Keratinocyte (primary cell): Measurements from ENCODE around the gene FBXO39. TPM values are rescaled to one million over a fixed set of nuclear protein-coding genes. Genes with fewer than 3 reads are reported as not detected.
A peak's percentile ranks its signal among the peaks of the same experiment; 100 is the strongest.

Experiments
- DNase-seq: peaks from one replicate; pipeline ENCODE4 v3.0.0-alpha.2; 2011; ENCODE audit warnings: low read depth, missing footprints, low spot score
- FAIRE-seq: peaks from 2 replicates; lab custom pipeline; 2011; peaks lifted over from hg19 to GRCh38; lab: Jason Lieb, UNC
- H2AFZ ChIP-seq: 2 replicates; pipeline ENCODE4 v1.6.0; 2012; ENCODE audit warnings: low read length, control low read depth, inconsistent platforms; ENCODE audit not compliant: control insufficient read depth
- H3K27ac ChIP-seq: 2 replicates; pipeline ENCODE4 v1.5.1; 2011; ENCODE audit warnings: low read length; ENCODE audit not compliant: control insufficient read depth, insufficient read depth
- H3K27me3 ChIP-seq: 3 replicates; pipeline ENCODE4 v1.6.0; 2011; ENCODE audit warnings: low read length; ENCODE audit not compliant: control insufficient read depth, insufficient read depth; ENCODE audit errors: extremely low read depth
- H3K36me3 ChIP-seq, 2 experiments: 2 replicates in 1 of 2; 3 replicates in 1 of 2; pipeline ENCODE4 v1.5.1; 2011; ENCODE audit warnings: low read length in 2 of 2, mild to moderate bottlenecking in 1 of 2; ENCODE audit not compliant: control insufficient read depth in 2 of 2, insufficient read depth in 2 of 2; ENCODE audit errors: extremely low read depth in 1 of 2
- H3K4me1 ChIP-seq: 3 replicates; pipeline ENCODE4 v1.5.1; 2011; ENCODE audit warnings: low read length; ENCODE audit not compliant: control insufficient read depth, insufficient read depth; ENCODE audit errors: extremely low read depth
- H3K4me2 ChIP-seq: 3 replicates; pipeline ENCODE4 v1.6.0; 2011; ENCODE audit warnings: low read depth, low read length; ENCODE audit not compliant: control insufficient read depth, insufficient read depth; ENCODE audit errors: extremely low read depth
- H3K4me3 ChIP-seq, 3 experiments: fragments of 200-600 bp in 1 of 3; sonication (generic) in 1 of 3; 2 replicates in 2 of 3; 3 replicates in 1 of 3; pipeline ENCODE4 v1.5.1; 2011 to 2016; ENCODE audit warnings: low read length in 3 of 3, mild to moderate bottlenecking in 3 of 3, control low read depth in 2 of 3, inconsistent platforms in 1 of 3, low read depth in 1 of 3, mixed read lengths in 1 of 3, mixed run types in 1 of 3, moderate library complexity in 1 of 3; ENCODE audit not compliant: control insufficient read depth in 2 of 3, insufficient read depth in 2 of 3; ENCODE audit errors: extremely low read depth in 1 of 3
- H3K79me2 ChIP-seq: 2 replicates; pipeline ENCODE4 v1.6.0; 2012; ENCODE audit warnings: low read length; ENCODE audit not compliant: control insufficient read depth, insufficient read depth
- H3K9ac ChIP-seq: 3 replicates; pipeline ENCODE4 v1.6.0; 2011; ENCODE audit warnings: low read length; ENCODE audit not compliant: control insufficient read depth, insufficient read depth; ENCODE audit errors: extremely low read depth
- H3K9me1 ChIP-seq: 3 replicates; pipeline ENCODE4 v1.6.0; 2011; ENCODE audit warnings: low read length; ENCODE audit not compliant: control insufficient read depth, insufficient read depth; ENCODE audit errors: extremely low read depth
- H3K9me3 ChIP-seq: 2 replicates; pipeline ENCODE4 v1.5.1; 2012; ENCODE audit warnings: low read depth, low read length; ENCODE audit not compliant: control insufficient read depth
- H4K20me1 ChIP-seq: 3 replicates; pipeline ENCODE4 v1.6.0; 2011; ENCODE audit warnings: low read length; ENCODE audit not compliant: control insufficient read depth, insufficient read depth; ENCODE audit errors: extremely low read depth
- CTCF ChIP-seq, 3 experiments: IDR thresholded peaks in 1 of 3; conservative IDR thresholded peaks in 1 of 3; optimal IDR thresholded peaks in 1 of 3; 2 replicates in 2 of 3; 3 replicates in 1 of 3; pipeline versions ENCODE3 to v1.5.1; 2011; ENCODE audit warnings: low read length in 3 of 3, mild to moderate bottlenecking in 3 of 3, moderate library complexity in 2 of 3, control low read depth in 1 of 3, inconsistent platforms in 1 of 3; ENCODE audit not compliant: insufficient read depth in 2 of 3; ENCODE audit errors: extremely low read depth in 1 of 3
- EZH2 ChIP-seq: IDR thresholded peaks from one replicate; pipeline ENCODE4 v1.6.1; 2012; ENCODE audit warnings: inconsistent platforms, mild to moderate bottlenecking, low read length, moderate library complexity
- dilution Hi-C: fragments of 300-500 bp; cut with MboI; formaldehyde crosslinking; loops from one replicate; pipeline ENCODE4 v1.7.0; 2020; ENCODE audit warnings: low sequenced_read_pairs; ENCODE audit not compliant: extremely low pct_ligation_motif_present
- polyA plus RNA-seq, 5 experiments: library from polyadenylated mRNA; depleted of rRNA in 3 of 5; stranded (reverse) in 3 of 5; stranded (forward) in 1 of 5; unstranded in 1 of 5; fragments of >200 nt; gene quantifications; 1 replicate in 1 of 5; 2 replicates in 3 of 5; 3 replicates in 1 of 5; pipeline versions ENCODE4 v1.2.1 to v1.2.3, GENCODE V29; 2011 to 2012; ENCODE audit warnings: missing spikeins in 2 of 5, low read depth in 1 of 5, low replicate concordance in 1 of 5

FBXO39 gene
- polyA plus RNA-seq, 1 donor (not counting 4 experiments of a cell fraction or from before 2014, with no cell fraction given): 3.3 TPM

GRCh38 chr17:6753546-6753945 is 22.5 kb upstream of the FBXO39 start:
- FAIRE-seq (no peak), DNase-seq (no peak)
- H3K36me3 ChIP-seq: no peaks in the 10 kb centered on the region
- TF ChIP-seq CTCF (optimal IDR thresholded peaks at IDR 0.05 in 1 of 3, IDR thresholded peaks at IDR 0.05 in 1 of 3, conservative IDR thresholded peaks at IDR 0.05 in 1 of 3; ENCODE audit: extremely low read depth in 1 of 3, insufficient read depth in 2 of 3, low read length in 3 of 3): no peak
- H4K20me1 ChIP-seq: no peaks in the 10 kb centered on the region
- H3K4me2 ChIP-seq: no peak overlapping the region
- dilution Hi-C loops: no loop called here
- no peaks in the 10 kb centered on the region for H3K27me3 ChIP-seq
- no peak overlapping the region for H3K27ac ChIP-seq
- no peak overlapping the region for H3K9ac ChIP-seq
- H3K4me3 ChIP-seq: no peak overlapping the region
- H3K9me1 ChIP-seq: no peaks in the 10 kb centered on the region
- H3K79me2 ChIP-seq: no peaks in the 10 kb centered on the region
- no peak overlapping the region for H2AFZ ChIP-seq
- H3K4me1 ChIP-seq: peaks cover 24% of the 10 kb centered on the region
- H3K9me3 ChIP-seq: no peaks in the 10 kb centered on the region

- Histone ChIP-seq H3K27me3 (no peaks in the 10 kb centered on the region), H3K4me1 (peaks cover 24% of the 10 kb centered on the region), H3K4me2 (peak overlapping the region; percentile 92), H3K79me2 (no peaks in the 10 kb centered on the region), H3K27ac (peak overlapping the region; percentile 17), H3K9me3 (no peaks in the 10 kb centered on the region), H3K9ac (peak overlapping the region; percentile 62), H2AFZ (peak overlapping the region; percentile 92), H4K20me1 (no peaks in the 10 kb centered on the region), H3K4me3 (peak overlapping the region in 2 of 3 experiments; percentile 38 to 65), H3K9me1 (no peaks in the 10 kb centered on the region), H3K36me3 (no peaks in the 10 kb centered on the region)
- FAIRE-seq: no peak
- no peak for DNase-seq
- TF ChIP-seq CTCF (optimal IDR thresholded peaks at IDR 0.05 in 1 of 3, IDR thresholded peaks at IDR 0.05 in 1 of 3, conservative IDR thresholded peaks at IDR 0.05 in 1 of 3; ENCODE audit: extremely low read depth in 1 of 3, insufficient read depth in 2 of 3, low read length in 3 of 3): no peak
- no peak for TF ChIP-seq EZH2
- dilution Hi-C loops: no loop called here
Observed at GRCh38 chr17:6755281-6755680, 20.7 kb upstream of the FBXO39 start.
